HepG2 (cell line): Measurements from ENCODE around the gene GLIPR1L2. TPM values are rescaled to one million over a fixed set of nuclear protein-coding genes. Genes with fewer than 3 reads are reported as not detected.

Experiments used
- ATF7-NPFF ChIP-seq: sonication (generic); formaldehyde crosslinking; IDR thresholded peaks from 2 replicates; pipeline ENCODE4 v1.8.1; 2023; ENCODE audit warnings: mild to moderate bottlenecking, low read depth, missing genetic modification reagents, moderate library complexity
- CEBPB ChIP-seq: IDR thresholded peaks from 2 replicates; pipeline ENCODE4 v1.6.1; 2011; ENCODE audit warnings: low read depth, low read length, improper control_type of control experiment, borderline replicate concordance
- CREBL2 ChIP-seq: sonication (generic); formaldehyde crosslinking; IDR thresholded peaks from 2 replicates; pipeline ENCODE4 v1.8.1; 2023; ENCODE audit warnings: missing genetic modification reagents, mild to moderate bottlenecking, borderline replicate concordance
- HNRNPL ChIP-seq: fragments of 200-400 bp; formaldehyde crosslinking; IDR thresholded peaks from 2 replicates; pipeline ENCODE4 v1.6.1; 2017; ENCODE audit warnings: mild to moderate bottlenecking, low read depth, low read length
- MAF1 ChIP-seq: sonication (generic); formaldehyde crosslinking; IDR thresholded peaks from 2 replicates; pipeline ENCODE4 v1.5.0; 2020; ENCODE audit warnings: missing genetic modification reagents, borderline replicate concordance
- MTERF4 ChIP-seq: sonication (generic); formaldehyde crosslinking; IDR thresholded peaks from 2 replicates; pipeline ENCODE4 v1.8.0; 2023; ENCODE audit warnings: mild to moderate bottlenecking, missing genetic modification reagents
- SMAD1 ChIP-seq: sonication (generic); formaldehyde crosslinking; IDR thresholded peaks from 2 replicates; pipeline ENCODE4 v1.4.0; 2020; ENCODE audit warnings: missing genetic modification reagents, low read depth, mild to moderate bottlenecking, borderline replicate concordance
- ZMAT3 ChIP-seq: sonication (generic); formaldehyde crosslinking; conservative IDR thresholded peaks from 2 replicates; pipeline ENCODE4 v1.7.0; 2021; ENCODE audit warnings: missing genetic modification reagents
- ZNF224 ChIP-seq: sonication (generic); formaldehyde crosslinking; IDR thresholded peaks from 2 replicates; pipeline ENCODE4 v1.5.0; 2020; ENCODE audit warnings: mild to moderate bottlenecking, missing genetic modification reagents
- ZNF432 ChIP-seq: sonication (generic); formaldehyde crosslinking; IDR thresholded peaks from 2 replicates; pipeline ENCODE4 v1.5.0; 2020; ENCODE audit warnings: missing genetic modification reagents, mild to moderate bottlenecking, borderline replicate concordance
- ZNF768 ChIP-seq: sonication (generic); formaldehyde crosslinking; IDR thresholded peaks from 2 replicates; pipeline ENCODE4 v1.4.0; 2020; ENCODE audit warnings: missing genetic modification reagents
- ZNF839 ChIP-seq: sonication (generic); formaldehyde crosslinking; IDR thresholded peaks from 2 replicates; pipeline ENCODE4 v1.4.0; 2020; ENCODE audit warnings: missing genetic modification reagents, mild to moderate bottlenecking, borderline replicate concordance
- polyA plus RNA-seq, 8 experiments: library from polyadenylated mRNA; depleted of rRNA in 3 of 8; stranded (reverse) in 7 of 8; unstranded in 1 of 8; fragments of >200 nt; fragmentation: Illumina TruSeq in 4 of 8; extraction: Trizol in 4 of 8; gene quantifications; 2 replicates each; pipeline versions ENCODE4 v1.2.1 to v1.2.3, GENCODE V29; 2011 to 2016; ENCODE audit warnings: low read depth in 4 of 8, missing spikeins in 1 of 8, mixed read lengths in 1 of 8; ENCODE audit not compliant: insufficient read depth in 1 of 8
- total RNA-seq, 5 experiments: library from RNA; depleted of rRNA; stranded (reverse); fragments of >200 nt; fragmentation: Illumina TruSeq; extraction: Trizol; gene quantifications; 2 replicates each; pipeline ENCODE4 v1.2.3, GENCODE V29; 2016; ENCODE audit warnings: low read depth in 1 of 5
- TF ChIP-seq, protein P1 (sequence below): sonication (generic); formaldehyde crosslinking; IDR thresholded peaks from 2 replicates; pipeline ENCODE4 v1.8.0; 2022; ENCODE audit warnings: mild to moderate bottlenecking, missing genetic modification reagents; ENCODE audit not compliant: insufficient replicate concordance
- TF ChIP-seq, protein P2 (sequence below): sonication (generic); formaldehyde crosslinking; conservative IDR thresholded peaks from 2 replicates; pipeline ENCODE4 v1.4.0; 2020; ENCODE audit warnings: missing genetic modification reagents

Gene GLIPR1L2
- total and polyA plus RNA-seq, 2 of the 13 experiments (the other 11 are each of a cell fraction or from before 2014, with no cell fraction given): not detected

DNA sequence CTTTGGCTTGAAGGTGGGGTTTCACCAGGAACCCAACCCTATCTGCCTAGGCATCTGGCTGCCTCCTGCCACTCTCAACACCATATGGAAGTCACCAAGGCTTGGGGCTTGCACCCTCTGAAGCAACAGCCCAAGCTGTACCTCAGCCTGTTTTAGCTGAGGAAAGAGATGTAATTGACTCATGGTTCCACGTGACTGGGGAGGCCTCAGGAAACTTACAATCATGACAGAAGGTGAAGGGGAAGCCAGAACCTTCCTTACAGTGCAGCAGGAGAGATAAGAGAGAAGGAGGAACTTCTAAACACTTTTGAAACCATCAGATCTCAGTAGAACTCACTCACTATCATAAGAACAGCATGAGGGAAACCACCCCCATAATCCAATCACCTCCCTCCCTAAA lies 29.5 kb upstream of the GLIPR1L2 start (continued):
- TF ChIP-seq, protein P1, sequence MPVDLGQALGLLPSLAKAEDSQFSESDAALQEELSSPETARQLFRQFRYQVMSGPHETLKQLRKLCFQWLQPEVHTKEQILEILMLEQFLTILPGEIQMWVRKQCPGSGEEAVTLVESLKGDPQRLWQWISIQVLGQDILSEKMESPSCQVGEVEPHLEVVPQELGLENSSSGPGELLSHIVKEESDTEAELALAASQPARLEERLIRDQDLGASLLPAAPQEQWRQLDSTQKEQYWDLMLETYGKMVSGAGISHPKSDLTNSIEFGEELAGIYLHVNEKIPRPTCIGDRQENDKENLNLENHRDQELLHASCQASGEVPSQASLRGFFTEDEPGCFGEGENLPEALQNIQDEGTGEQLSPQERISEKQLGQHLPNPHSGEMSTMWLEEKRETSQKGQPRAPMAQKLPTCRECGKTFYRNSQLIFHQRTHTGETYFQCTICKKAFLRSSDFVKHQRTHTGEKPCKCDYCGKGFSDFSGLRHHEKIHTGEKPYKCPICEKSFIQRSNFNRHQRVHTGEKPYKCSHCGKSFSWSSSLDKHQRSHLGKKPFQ: no peak
- TF ChIP-seq, protein P2, sequence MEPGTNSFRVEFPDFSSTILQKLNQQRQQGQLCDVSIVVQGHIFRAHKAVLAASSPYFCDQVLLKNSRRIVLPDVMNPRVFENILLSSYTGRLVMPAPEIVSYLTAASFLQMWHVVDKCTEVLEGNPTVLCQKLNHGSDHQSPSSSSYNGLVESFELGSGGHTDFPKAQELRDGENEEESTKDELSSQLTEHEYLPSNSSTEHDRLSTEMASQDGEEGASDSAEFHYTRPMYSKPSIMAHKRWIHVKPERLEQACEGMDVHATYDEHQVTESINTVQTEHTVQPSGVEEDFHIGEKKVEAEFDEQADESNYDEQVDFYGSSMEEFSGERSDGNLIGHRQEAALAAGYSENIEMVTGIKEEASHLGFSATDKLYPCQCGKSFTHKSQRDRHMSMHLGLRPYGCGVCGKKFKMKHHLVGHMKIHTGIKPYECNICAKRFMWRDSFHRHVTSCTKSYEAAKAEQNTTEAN (CRISPR knock-in tag): no peak
- TF ChIP-seq MAF1 (CRISPR knock-in tag) (no peak), ZNF432 (no peak), CREBL2 (CRISPR knock-in tag) (no peak), ZNF768 (CRISPR knock-in tag) (no peak), ATF7-NPFF (CRISPR knock-in tag) (no peak), ZNF224 (CRISPR knock-in tag) (no peak), ZMAT3 (CRISPR knock-in tag) (no peak), CEBPB (no peak), HNRNPL (no peak), SMAD1 (CRISPR knock-in tag) (no peak), MTERF4 (CRISPR knock-in tag) (no peak), ZNF839 (CRISPR knock-in tag) (no peak)
- TF ChIP-seq, all 625 proteins: peak for 0
